GM12873 (cell line): Measurements from ENCODE around the gene CHMP6.

ENCODE experiments used
- CTCF ChIP-seq: IDR thresholded peaks from 2 replicates; pipeline ENCODE4 v1.5.1; 2012; ENCODE audit warnings: low read depth, mild to moderate bottlenecking, moderate library complexity, low read length, control low read depth; ENCODE audit not compliant: insufficient read depth; ENCODE audit errors: missing control alignments

CHMP6 gene

GRCh38 chr17:80959330-80960036 lies 32.2 kb upstream of the CHMP6 start:
- no peak for TF ChIP-seq CTCF

DNA sequence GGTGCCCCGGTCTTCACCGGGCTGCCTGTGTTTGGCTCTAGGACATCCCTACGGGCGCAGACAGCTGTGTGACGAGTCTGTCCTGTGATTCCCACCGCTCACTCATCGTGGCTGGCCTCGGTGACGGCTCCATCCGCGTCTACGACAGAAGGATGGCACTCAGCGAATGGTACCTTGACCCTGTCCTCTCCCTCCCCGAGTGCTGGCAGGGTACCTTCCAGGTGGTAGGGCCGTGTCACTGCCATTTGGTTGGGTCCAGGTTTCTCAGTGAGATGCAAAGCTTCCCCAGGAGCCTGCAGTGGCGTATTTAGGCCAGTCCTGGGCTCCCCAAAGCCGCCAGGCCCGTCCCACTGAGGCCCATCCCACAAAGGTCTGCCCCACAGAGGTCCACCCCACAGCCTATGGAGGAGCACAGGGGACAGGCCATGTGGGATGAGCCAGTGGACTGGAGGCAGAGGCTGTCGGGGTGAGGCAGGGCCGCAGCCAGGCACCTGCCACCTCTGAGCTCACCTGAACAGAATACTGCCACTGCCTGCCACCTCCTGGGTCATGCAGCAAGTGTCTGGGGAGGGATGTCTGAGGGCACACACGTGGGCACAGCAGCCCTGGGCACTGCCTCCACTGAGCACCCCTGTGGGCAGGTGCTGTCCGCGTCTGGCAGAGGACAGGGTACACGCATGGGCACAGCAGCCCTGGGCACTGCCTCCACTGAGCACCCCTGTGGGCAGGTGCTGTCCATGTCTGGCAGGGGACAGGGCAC lies 31.4 kb upstream of the CHMP6 start:
- TF ChIP-seq CTCF = no peak

DNA sequence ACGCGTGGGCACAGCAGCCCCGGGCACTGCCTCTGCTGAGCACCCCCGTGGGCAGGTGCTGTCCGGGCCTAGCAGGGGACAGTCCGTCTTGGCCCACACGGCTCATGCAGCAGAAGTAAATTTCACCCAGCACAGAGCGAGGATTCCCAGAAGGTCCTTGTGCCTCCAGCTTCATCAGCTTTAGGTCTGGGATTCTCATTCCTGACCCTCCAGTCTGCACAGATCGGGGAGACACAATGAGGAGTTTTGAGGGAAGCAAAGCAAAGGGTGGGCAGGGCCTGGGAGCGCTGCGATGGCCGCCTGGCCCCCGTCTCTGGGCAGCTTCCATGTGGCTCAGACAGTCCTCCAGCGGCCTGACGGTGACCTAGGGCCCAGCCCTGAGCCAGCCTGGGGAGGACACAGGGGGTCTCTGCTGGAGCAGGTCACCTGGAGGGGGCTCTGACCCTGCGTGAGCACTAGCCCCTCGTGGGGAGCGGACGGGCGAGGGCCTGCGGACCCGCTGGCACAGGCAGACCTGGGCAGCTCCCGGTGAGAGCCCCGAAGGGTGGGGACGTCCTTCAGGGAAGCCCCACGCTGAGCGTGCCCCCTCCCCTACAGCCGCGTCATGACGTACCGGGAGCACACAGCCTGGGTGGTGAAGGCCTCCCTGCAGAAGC lies 30.7 kb upstream of the CHMP6 start:
- TF ChIP-seq CTCF = no peak

- no peak for TF ChIP-seq CTCF
Observed at GRCh38 chr17:80961541-80962330, 29.9 kb upstream of the CHMP6 start.

- TF ChIP-seq CTCF = no peak
Observed at GRCh38 chr17:80962356-80963329, 29.0 kb upstream of the CHMP6 start.

DNA sequence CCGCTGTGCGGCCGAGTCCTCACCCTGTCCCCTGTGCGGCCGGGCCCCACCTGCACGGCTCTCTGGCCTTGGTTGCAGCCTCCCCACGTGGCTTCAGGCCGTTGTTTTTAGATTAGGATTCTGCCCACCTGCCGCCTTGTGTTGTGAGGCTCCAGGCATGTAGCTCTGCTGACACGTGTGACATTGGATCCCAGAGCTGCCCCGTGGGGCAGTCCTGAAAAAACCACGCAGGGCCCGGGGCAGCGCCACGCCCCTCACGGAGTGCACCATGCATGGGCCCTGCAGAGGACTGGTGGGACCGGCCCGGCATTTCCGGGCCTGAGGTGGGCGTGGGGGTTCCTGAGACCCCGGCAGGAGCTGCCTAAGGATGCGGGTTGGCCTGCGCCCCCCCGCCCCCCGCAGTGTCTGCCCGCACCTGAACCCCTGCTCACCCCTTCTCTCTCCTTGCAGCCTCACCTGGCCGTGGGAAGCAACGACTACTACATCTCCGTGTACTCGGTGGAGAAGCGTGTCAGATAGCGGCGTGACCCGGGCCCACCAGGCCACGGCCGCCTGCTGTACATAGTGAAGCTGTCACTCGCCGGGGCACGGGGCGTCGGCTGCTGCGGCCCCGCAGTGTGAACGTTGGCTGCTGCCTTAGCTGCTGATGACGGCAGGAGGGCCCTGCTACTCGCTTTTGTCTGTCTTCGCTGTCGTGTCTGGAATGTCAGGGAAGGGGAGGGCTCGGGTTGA lies 27.7 kb upstream of the CHMP6 start:
- TF ChIP-seq CTCF = no peak
